Measurements from ENCODE around the gene KIF7.

- TF ChIP-seq POLR2A (IDR thresholded peaks at IDR 0.05): no peak
- TF ChIP-seq, protein P1, sequence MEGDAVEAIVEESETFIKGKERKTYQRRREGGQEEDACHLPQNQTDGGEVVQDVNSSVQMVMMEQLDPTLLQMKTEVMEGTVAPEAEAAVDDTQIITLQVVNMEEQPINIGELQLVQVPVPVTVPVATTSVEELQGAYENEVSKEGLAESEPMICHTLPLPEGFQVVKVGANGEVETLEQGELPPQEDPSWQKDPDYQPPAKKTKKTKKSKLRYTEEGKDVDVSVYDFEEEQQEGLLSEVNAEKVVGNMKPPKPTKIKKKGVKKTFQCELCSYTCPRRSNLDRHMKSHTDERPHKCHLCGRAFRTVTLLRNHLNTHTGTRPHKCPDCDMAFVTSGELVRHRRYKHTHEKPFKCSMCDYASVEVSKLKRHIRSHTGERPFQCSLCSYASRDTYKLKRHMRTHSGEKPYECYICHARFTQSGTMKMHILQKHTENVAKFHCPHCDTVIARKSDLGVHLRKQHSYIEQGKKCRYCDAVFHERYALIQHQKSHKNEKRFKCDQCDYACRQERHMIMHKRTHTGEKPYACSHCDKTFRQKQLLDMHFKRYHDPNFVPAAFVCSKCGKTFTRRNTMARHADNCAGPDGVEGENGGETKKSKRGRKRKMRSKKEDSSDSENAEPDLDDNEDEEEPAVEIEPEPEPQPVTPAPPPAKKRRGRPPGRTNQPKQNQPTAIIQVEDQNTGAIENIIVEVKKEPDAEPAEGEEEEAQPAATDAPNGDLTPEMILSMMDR (IDR thresholded peaks at IDR 0.05): no peak
These were observed 2.5 kb upstream of the KIF7 start for GRCh38 chr15:89657686-89658200.
